Mammary epithelial cell (primary cell): Measurements from ENCODE around the gene EFCAB6.

Source experiments
- CTCF ChIP-seq, 2 donors: IDR thresholded peaks in 1 of 2; conservative IDR thresholded peaks in 1 of 2; 2 replicates each; pipeline ENCODE4 v1.5.1; 2011 to 2012; ENCODE audit warnings: inconsistent platforms in 2 of 2, low read length in 2 of 2, mild to moderate bottlenecking in 2 of 2, control low read depth in 1 of 2, low read depth in 1 of 2; ENCODE audit not compliant: insufficient read depth in 1 of 2; ENCODE audit errors: extremely low read depth in 1 of 2
- EZH2 ChIP-seq: IDR thresholded peaks from 2 replicates; pipeline ENCODE4 v1.6.1; 2012; ENCODE audit warnings: low read length, inconsistent platforms, borderline replicate concordance

GRCh38 chr22:43733138-43733537 lies 79.0 kb downstream of the EFCAB6 start:
- TF ChIP-seq CTCF (conservative IDR thresholded peaks at IDR 0.05 in 1 of 2, IDR thresholded peaks at IDR 0.05 in 1 of 2; ENCODE audit: extremely low read depth in 1 of 2, insufficient read depth in 1 of 2, low read depth in 1 of 2, low read length in 2 of 2) (no peak), EZH2 (no peak)
